Activated CD8-positive, alpha-beta memory T cell treated with anti-CD3 and anti-CD28 coated beads, Interleukin-2, amount 50 U/mL, for 24 hours (primary cell): Measurements from ENCODE around the gene ATG12.

Experiments used
- DNase-seq: peaks from one replicate; pipeline ENCODE4 v3.0.0-alpha.2; 2020; ENCODE audit errors: extremely low read depth

Gene ATG12

GRCh38 chr5:115807654-115808052 is 33.7 kb downstream of the ATG12 start:
- no peak for DNase-seq

GRCh38 chr5:115806986-115807653 is 34.2 kb downstream of the ATG12 start:
- no peak for DNase-seq

- no peak for DNase-seq
These were observed 39.4 kb downstream of the ATG12 start for GRCh38 chr5:115801984-115802383.

GRCh38 chr5:115801152-115801551 is 40.2 kb downstream of the ATG12 start:
- no peak for DNase-seq

GRCh38 chr5:115800108-115800507 is 41.3 kb downstream of the ATG12 start:
- no peak for DNase-seq

GRCh38 chr5:115798252-115798651 is 43.1 kb downstream of the ATG12 start:
- DNase-seq: no peak

- DNase-seq: no peak
These were observed 44.7 kb downstream of the ATG12 start for GRCh38 chr5:115796656-115797055.

- no peak for DNase-seq
These were observed 45.7 kb downstream of the ATG12 start for GRCh38 chr5:115795700-115796099.

- no peak for DNase-seq
These were observed 52.9 kb downstream of the ATG12 start for GRCh38 chr5:115788440-115788839.

GRCh38 chr5:115787426-115787825 is 53.9 kb downstream of the ATG12 start:
- no peak for DNase-seq

GRCh38 chr5:115785381-115786065 is 55.8 kb downstream of the ATG12 start:
- DNase-seq: no peak

GRCh38 chr5:115778417-115778816 is 62.9 kb downstream of the ATG12 start:
- DNase-seq: no peak
